ENCODE data around the gene OR10W1. TPM values are rescaled to one million over a fixed set of nuclear protein-coding genes. Genes with fewer than 3 reads are reported as not detected.

OR10W1 gene
- total RNA-seq, result not detected in 2 replicates

GRCh38 chr11:58268142-58268541 is at the start of gene OR10W1:
OR10W1 (minus strand) TSS chr11:58268260; CDS start chr11:58267858, 402 bp downstream.

Other genes starting within 250 kb of the OR10W1 start
- gene OR9Q1, start 244.4 kb downstream of the OR10W1 start, total RNA-seq, result not detected in 2 replicates
- gene OR6Q1, start 237.3 kb downstream of the OR10W1 start, total RNA-seq, result not detected in 2 replicates
- gene OR9I1, start 142.7 kb downstream of the OR10W1 start, total RNA-seq, result not detected in 2 replicates
- gene OR9Q2, start 79.2 kb downstream of the OR10W1 start, total RNA-seq, result not detected in 2 replicates
- gene OR1S2, start 64.1 kb downstream of the OR10W1 start, total RNA-seq, result not detected in 2 replicates
- gene OR1S1, start 55.5 kb downstream of the OR10W1 start, total RNA-seq, result not detected in 2 replicates
- not detected in 2 replicates for gene OR10Q1, start 39.3 kb downstream of the OR10W1 start, total RNA-seq
- gene OR5B17, start 90.8 kb upstream of the OR10W1 start, total RNA-seq, result not detected in 2 replicates
- gene OR5B3, start 138.6 kb upstream of the OR10W1 start, total RNA-seq, result not detected in 2 replicates
- gene OR5B2, start 159.9 kb upstream of the OR10W1 start, total RNA-seq, result not detected in 2 replicates
- not detected in 2 replicates for gene OR5B12, start 174.0 kb upstream of the OR10W1 start, total RNA-seq
- not detected in 2 replicates for gene OR5B21, start 239.8 kb upstream of the OR10W1 start, total RNA-seq